K562 (cell line): ENCODE results near the gene RFT1.

Experiments used
- EP300 ChIP-seq: IDR thresholded peaks from 2 replicates; pipeline ENCODE4 v1.6.1; 2012; ENCODE audit warnings: low read length, improper control_type of control experiment
- GATAD2A ChIP-seq: fragments of 450-650 bp; IDR thresholded peaks from 2 replicates; pipeline ENCODE4 v1.6.1; 2017
- JUN ChIP-seq, 2 experiments: sonication (generic) in 1 of 2; formaldehyde crosslinking in 1 of 2; IDR thresholded peaks; 2 replicates each; pipeline versions ENCODE4 v1.6.1 to v1.8.0; 2012 to 2022; ENCODE audit warnings: borderline replicate concordance in 2 of 2, mild to moderate bottlenecking in 2 of 2, improper control_type of control experiment in 1 of 2, low read depth in 1 of 2, low read length in 1 of 2, missing genetic modification reagents in 1 of 2
- PCBP1 ChIP-seq: fragments of 200-400 bp; formaldehyde crosslinking; IDR thresholded peaks from 2 replicates; pipeline ENCODE4 v1.6.1; 2018; ENCODE audit warnings: mild to moderate bottlenecking, low read depth, low read length; ENCODE audit not compliant: poor library complexity, severe bottlenecking
- SREBF2 ChIP-seq: sonication (generic); formaldehyde crosslinking; IDR thresholded peaks from 2 replicates; pipeline ENCODE4 v1.4.0; 2020; ENCODE audit warnings: mild to moderate bottlenecking, missing genetic modification reagents
- TF ChIP-seq, protein P1 (sequence below): fragments of 450-650 bp; IDR thresholded peaks from 2 replicates; pipeline ENCODE4 v1.6.1; 2018; ENCODE audit warnings: mild to moderate bottlenecking, low read depth; ENCODE audit not compliant: partially characterized antibody
- TF ChIP-seq, protein P2 (sequence below): sonication (generic); formaldehyde crosslinking; IDR thresholded peaks from 2 replicates; pipeline ENCODE4 v1.8.1; 2023; ENCODE audit warnings: mild to moderate bottlenecking, missing genetic modification reagents, moderate library complexity

DNA sequence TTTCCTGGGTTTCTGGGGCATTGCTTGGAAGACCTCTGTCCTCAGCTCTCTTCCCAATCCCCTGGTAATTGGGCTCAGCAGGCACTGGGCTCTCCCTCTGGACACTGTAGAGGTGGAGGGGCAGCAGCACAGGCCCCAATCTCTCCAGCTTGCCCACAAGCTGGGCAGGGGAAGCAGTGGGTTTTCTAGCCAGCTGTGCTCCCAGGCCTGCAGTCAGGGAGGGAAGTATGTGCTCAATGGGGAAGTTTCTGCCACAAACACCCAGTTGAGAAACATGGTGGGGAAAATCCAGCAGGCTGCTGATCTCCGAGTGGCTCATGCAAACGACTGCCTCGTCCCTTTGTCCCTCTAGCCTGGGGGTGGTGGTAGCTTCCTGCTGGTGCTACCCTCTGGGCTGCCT, 12.8 kb upstream of the RFT1 start:
- TF ChIP-seq, protein P1, sequence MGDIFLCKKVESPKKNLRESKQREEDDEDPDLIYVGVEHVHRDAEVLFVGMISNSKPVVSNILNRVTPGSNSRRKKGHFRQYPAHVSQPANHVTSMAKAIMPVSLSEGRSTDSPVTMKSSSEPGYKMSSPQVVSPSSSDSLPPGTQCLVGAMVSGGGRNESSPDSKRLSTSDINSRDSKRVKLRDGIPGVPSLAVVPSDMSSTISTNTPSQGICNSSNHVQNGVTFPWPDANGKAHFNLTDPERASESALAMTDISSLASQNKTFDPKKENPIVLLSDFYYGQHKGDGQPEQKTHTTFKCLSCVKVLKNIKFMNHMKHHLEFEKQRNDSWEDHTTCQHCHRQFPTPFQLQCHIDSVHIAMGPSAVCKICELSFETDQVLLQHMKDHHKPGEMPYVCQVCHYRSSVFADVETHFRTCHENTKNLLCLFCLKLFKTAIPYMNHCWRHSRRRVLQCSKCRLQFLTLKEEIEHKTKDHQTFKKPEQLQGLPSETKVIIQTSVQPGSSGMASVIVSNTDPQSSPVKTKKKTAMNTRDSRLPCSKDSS = no peak
- TF ChIP-seq, protein P2, sequence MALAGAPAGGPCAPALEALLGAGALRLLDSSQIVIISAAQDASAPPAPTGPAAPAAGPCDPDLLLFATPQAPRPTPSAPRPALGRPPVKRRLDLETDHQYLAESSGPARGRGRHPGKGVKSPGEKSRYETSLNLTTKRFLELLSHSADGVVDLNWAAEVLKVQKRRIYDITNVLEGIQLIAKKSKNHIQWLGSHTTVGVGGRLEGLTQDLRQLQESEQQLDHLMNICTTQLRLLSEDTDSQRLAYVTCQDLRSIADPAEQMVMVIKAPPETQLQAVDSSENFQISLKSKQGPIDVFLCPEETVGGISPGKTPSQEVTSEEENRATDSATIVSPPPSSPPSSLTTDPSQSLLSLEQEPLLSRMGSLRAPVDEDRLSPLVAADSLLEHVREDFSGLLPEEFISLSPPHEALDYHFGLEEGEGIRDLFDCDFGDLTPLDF (CRISPR knock-in tag) = no peak
- no peak for TF ChIP-seq SREBF2 (CRISPR knock-in tag)
- no peak for TF ChIP-seq EP300
- TF ChIP-seq PCBP1 = no peak
- no peak for TF ChIP-seq JUN (IDR thresholded peaks at IDR 0.05; ENCODE audit: borderline replicate concordance, low read depth, low read length)
- TF ChIP-seq JUN (CRISPR knock-in tag; IDR thresholded peaks at IDR 0.05; ENCODE audit: borderline replicate concordance) = no peak
- no peak for TF ChIP-seq GATAD2A
